ENCODE results near the gene RIN2. TPM values are rescaled to one million over a fixed set of nuclear protein-coding genes. Genes with fewer than 3 reads are reported as not detected.
A peak's percentile ranks its signal among the peaks of the same experiment; 100 is the strongest.

The RIN2 gene
- total RNA-seq, 4 donors from 2014 or later: 64.5 to 89.4 (median 77.5) TPM

GRCh38 chr20:19780261-19780660 lies 22.2 kb downstream of the RIN2 start:
- no peak overlapping the region for H3K4me3 ChIP-seq (replicated peaks in 1 of 3)
- H3K36me3 ChIP-seq: no peaks in the 10 kb centered on the region
- no peak for DNase-seq
- H3K27ac ChIP-seq: no peak overlapping the region
- no peaks in the 10 kb centered on the region for H3K27me3 ChIP-seq
- H3K4me1 ChIP-seq: peaks cover 29 to 39% of the 10 kb centered on the region in 2 donors
- intact Hi-C loops (cut with DNase I): loop anchor here (5.0 kb wide), 1 partner anchor 217 kb away; no protein-coding TSS in a partner anchor
- TF ChIP-seq CTCF (IDR thresholded peaks at IDR 0.05): no peak
- TF ChIP-seq POLR2A (IDR thresholded peaks at IDR 0.05): no peak
- no peaks in the 10 kb centered on the region for H3K9me3 ChIP-seq
- 87 to 89% methylated on average over 5 of the region's 5 CpGs for WGBS, 2 donors

GRCh38 chr20:19781235-19781634 lies 23.2 kb downstream of the RIN2 start:
- Histone ChIP-seq H3K4me1 (peaks cover 36 to 40% of the 10 kb centered on the region in 2 donors), H3K27ac (no peak overlapping the region), H3K9me3 (no peaks in the 10 kb centered on the region), H3K27me3 (no peaks in the 10 kb centered on the region), H3K36me3 (no peaks in the 10 kb centered on the region), H3K4me3 (replicated peaks in 1 of 3) (no peak overlapping the region)
- no peak for TF ChIP-seq POLR2A (IDR thresholded peaks at IDR 0.05)
- TF ChIP-seq CTCF (IDR thresholded peaks at IDR 0.05): no peak
- intact Hi-C loops (cut with DNase I): loop anchor here (5.0 kb wide), 1 partner anchor 216 kb away; no protein-coding TSS in a partner anchor
- no peak for DNase-seq
- WGBS, 2 donors: 94 to 96% methylated on average over 7 of the region's 7 CpGs

GRCh38 chr20:19782669-19783068 lies 24.6 kb downstream of the RIN2 start:
- Histone ChIP-seq H3K27me3 (no peaks in the 10 kb centered on the region), H3K4me1 (peaks cover 32 to 42% of the 10 kb centered on the region in 2 donors), H3K27ac (peak overlapping the region in 1 of 3 donors; percentile 80), H3K36me3 (no peaks in the 10 kb centered on the region), H3K9me3 (no peaks in the 10 kb centered on the region), H3K4me3 (replicated peaks in 1 of 3) (no peak overlapping the region)
- WGBS, 2 donors: 94 to 100% methylated on average over 3 of the region's 3 CpGs
- no peak for DNase-seq
- no peak for TF ChIP-seq CTCF (IDR thresholded peaks at IDR 0.05)
- TF ChIP-seq POLR2A (IDR thresholded peaks at IDR 0.05): no peak
- intact Hi-C loops (cut with DNase I): loop anchor here (5.0 kb wide), 1 partner anchor 215 kb away; no protein-coding TSS in a partner anchor

- H3K27ac ChIP-seq: peak overlapping the region in 2 of 3 donors; percentile 69 to 80
- peak; percentile 51 to 62 for DNase-seq
- H3K4me1 ChIP-seq: peaks cover 27 to 36% of the 10 kb centered on the region in 2 donors
- 32 to 38% methylated on average over 4 to 7 of the region's 7 CpGs for WGBS, 2 donors
- no peaks in the 10 kb centered on the region for H3K27me3 ChIP-seq
- no peaks in the 10 kb centered on the region for H3K9me3 ChIP-seq
- H3K4me3 ChIP-seq (replicated peaks in 1 of 3): no peak overlapping the region
- no peaks in the 10 kb centered on the region for H3K36me3 ChIP-seq
- TF ChIP-seq POLR2A (IDR thresholded peaks at IDR 0.05) (no peak), CTCF (IDR thresholded peaks at IDR 0.05) (no peak)
- intact Hi-C loops (cut with DNase I): loop anchor here (5.0 kb wide), 1 partner anchor 213 kb away; no protein-coding TSS in a partner anchor
Observed at GRCh38 chr20:19783966-19784401, 25.9 kb downstream of the RIN2 start.

- H3K4me3 ChIP-seq (replicated peaks in 1 of 3): no peak overlapping the region
- DNase-seq: peak; percentile 66 to 72
- TF ChIP-seq CTCF (IDR thresholded peaks at IDR 0.05): peak; percentile 21 to 91 (median 74)
- no peak for TF ChIP-seq POLR2A (IDR thresholded peaks at IDR 0.05)
- no peaks in the 10 kb centered on the region for H3K27me3 ChIP-seq
- no peaks in the 10 kb centered on the region for H3K9me3 ChIP-seq
- peak overlapping the region; percentile 53 to 80 (median 69) for H3K27ac ChIP-seq
- intact Hi-C loops (cut with DNase I): loop anchor here (5.0 kb wide), 2 partner anchors 92 to 213 kb away; no protein-coding TSS in a partner anchor
- no peaks in the 10 kb centered on the region for H3K36me3 ChIP-seq
- peaks cover 27 to 36% of the 10 kb centered on the region in 2 donors for H3K4me1 ChIP-seq
- WGBS, 2 donors: 11 to 12% methylated on average over 11 of the region's 11 CpGs
Observed at GRCh38 chr20:19784511-19785172, 26.6 kb downstream of the RIN2 start.

Data from thyroid gland (tissue), 4 donors.